Breast epithelium (tissue), 4 donors: ENCODE data around the gene BRAP. TPM values are rescaled to one million over a fixed set of nuclear protein-coding genes. Genes with fewer than 3 reads are reported as not detected.
"Not testable (repeated sequence)": the region's sequence is repeated elsewhere in the genome, so short reads cannot be mapped to it uniquely, and the experiment has no call there.

Experiments used
- DNase-seq, 2 donors: peaks; one replicate each; pipeline ENCODE4 v3.0.0-alpha.2; 2019; ENCODE audit warnings: low spot score in 2 of 2
- H3K27ac ChIP-seq, 2 donors: fragments of 200-600 bp; sonication (generic) in 1 of 2; one replicate each; pipeline ENCODE4 v1.5.1; 2016 to 2019; ENCODE audit warnings: mild to moderate bottlenecking in 1 of 2
- H3K27me3 ChIP-seq, 2 donors: fragments of 200-600 bp; sonication (generic) in 1 of 2; one replicate each; pipeline versions ENCODE4 v1.5.1 to v1.6.0; 2017 to 2019; ENCODE audit warnings: control low read depth in 1 of 2, mild to moderate bottlenecking in 1 of 2
- H3K36me3 ChIP-seq: fragments of 200-600 bp; one replicate; pipeline ENCODE4 v1.5.1; 2019
- H3K4me1 ChIP-seq, 2 donors: fragments of 200-600 bp; sonication (generic); one replicate each; pipeline ENCODE4 v1.5.1; 2016 to 2019; ENCODE audit warnings: control low read depth in 1 of 2
- H3K4me3 ChIP-seq, 3 donors: fragments of 200-600 bp; sonication (generic); 1 replicate in 2 of 3; 2 replicates in 1 of 3; pipeline ENCODE4 v1.5.1; 2016 to 2019; ENCODE audit warnings: mild to moderate bottlenecking in 3 of 3, moderate library complexity in 2 of 3
- H3K9me3 ChIP-seq, 2 donors: fragments of 200-600 bp; sonication (generic) in 1 of 2; one replicate each; pipeline ENCODE4 v1.5.1; 2016 to 2019; ENCODE audit warnings: control low read depth in 1 of 2
- POLR2A ChIP-seq: fragments of 450-650 bp; IDR thresholded peaks from one replicate; pipeline ENCODE4 v1.6.1; 2016; ENCODE audit warnings: antibody characterized with exemption, mild to moderate bottlenecking, moderate library complexity
- POLR2AphosphoS5 ChIP-seq, 3 donors: sonication (generic); formaldehyde crosslinking; IDR thresholded peaks; one replicate each; pipeline ENCODE4 v1.6.1; 2017; ENCODE audit warnings: antibody characterized with exemption in 3 of 3
- intact Hi-C: fragments of 100-400 bp; cut with DNase I; formaldehyde crosslinking; loops from one replicate; pipeline ENCODE4 v1.15.1; 2023; ENCODE audit warnings: low total_unique reads
- total RNA-seq, 3 donors: library from RNA; depleted of rRNA; stranded (reverse); fragments of >200 nt; gene quantifications; one replicate each; pipeline ENCODE4 v1.1.0, GENCODE V29; 2016
- TF ChIP-seq, protein P1 (sequence below), 3 donors: fragments of 450-650 bp; IDR thresholded peaks; one replicate each; pipeline ENCODE4 v1.5.1; 2016 to 2017; ENCODE audit warnings: antibody characterized with exemption in 3 of 3, mild to moderate bottlenecking in 3 of 3, moderate library complexity in 3 of 3

BRAP gene
- total RNA-seq, 3 donors from 2014 or later: 17.4 to 23.7 (median 20.5) TPM

GRCh38 chr12:111720457-111720856 is 34.7 kb upstream of the BRAP start:
- Histone ChIP-seq H3K36me3 (no peaks in the 10 kb centered on the region), H3K9me3 (no peaks in the 10 kb centered on the region), H3K27ac (no peak overlapping the region), H3K4me1 (no peaks in the 10 kb centered on the region), H3K27me3 (no peaks in the 10 kb centered on the region), H3K4me3 (no peak overlapping the region)
- intact Hi-C loops: no loop called here
- TF ChIP-seq POLR2AphosphoS5 (IDR thresholded peaks at IDR 0.05) (no peak), POLR2A (no peak)
- TF ChIP-seq, protein P1, sequence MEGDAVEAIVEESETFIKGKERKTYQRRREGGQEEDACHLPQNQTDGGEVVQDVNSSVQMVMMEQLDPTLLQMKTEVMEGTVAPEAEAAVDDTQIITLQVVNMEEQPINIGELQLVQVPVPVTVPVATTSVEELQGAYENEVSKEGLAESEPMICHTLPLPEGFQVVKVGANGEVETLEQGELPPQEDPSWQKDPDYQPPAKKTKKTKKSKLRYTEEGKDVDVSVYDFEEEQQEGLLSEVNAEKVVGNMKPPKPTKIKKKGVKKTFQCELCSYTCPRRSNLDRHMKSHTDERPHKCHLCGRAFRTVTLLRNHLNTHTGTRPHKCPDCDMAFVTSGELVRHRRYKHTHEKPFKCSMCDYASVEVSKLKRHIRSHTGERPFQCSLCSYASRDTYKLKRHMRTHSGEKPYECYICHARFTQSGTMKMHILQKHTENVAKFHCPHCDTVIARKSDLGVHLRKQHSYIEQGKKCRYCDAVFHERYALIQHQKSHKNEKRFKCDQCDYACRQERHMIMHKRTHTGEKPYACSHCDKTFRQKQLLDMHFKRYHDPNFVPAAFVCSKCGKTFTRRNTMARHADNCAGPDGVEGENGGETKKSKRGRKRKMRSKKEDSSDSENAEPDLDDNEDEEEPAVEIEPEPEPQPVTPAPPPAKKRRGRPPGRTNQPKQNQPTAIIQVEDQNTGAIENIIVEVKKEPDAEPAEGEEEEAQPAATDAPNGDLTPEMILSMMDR (IDR thresholded peaks at IDR 0.05): no peak
- no peak for DNase-seq

- H3K4me3 ChIP-seq, H3K4me1 ChIP-seq, DNase-seq, H3K36me3 ChIP-seq, H3K27ac ChIP-seq, H3K9me3 ChIP-seq, intact Hi-C loops, H3K27me3 ChIP-seq: not testable (repeated sequence)
These were observed 33.6 kb upstream of the BRAP start for GRCh38 chr12:111719316-111719715.

DNA sequence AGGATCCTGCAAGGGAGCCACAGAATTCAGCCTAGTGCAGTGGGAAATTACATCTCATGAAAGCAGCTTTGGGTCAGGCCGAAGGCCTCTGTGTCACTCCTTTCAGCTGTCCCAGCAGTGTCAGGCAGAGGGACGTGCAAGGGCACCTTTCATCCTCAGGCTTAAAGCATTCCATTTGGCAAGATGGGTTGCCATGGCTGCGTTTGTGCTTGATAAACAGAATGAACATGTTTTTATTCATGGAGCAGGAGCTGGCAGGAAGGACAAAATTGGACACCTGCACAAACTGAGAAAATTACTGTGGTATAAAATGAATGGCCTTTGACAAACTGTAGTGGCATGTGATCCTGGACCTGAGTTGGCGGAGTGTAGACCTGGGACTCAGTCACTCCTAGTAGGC is 29.5 kb upstream of the BRAP start:
- H3K27me3 ChIP-seq: no peaks in the 10 kb centered on the region
- intact Hi-C loops: no loop called here
- no peaks in the 10 kb centered on the region for H3K9me3 ChIP-seq
- H3K27ac ChIP-seq: peak overlapping the region in 1 of 2 donors; percentile 34
- no peaks in the 10 kb centered on the region for H3K36me3 ChIP-seq
- TF ChIP-seq, protein P1 (IDR thresholded peaks at IDR 0.05): no peak
- TF ChIP-seq POLR2A: no peak
- TF ChIP-seq POLR2AphosphoS5 (IDR thresholded peaks at IDR 0.05): no peak
- peak in 1 of 2 donors; percentile 36 for DNase-seq
- H3K4me1 ChIP-seq: no peaks in the 10 kb centered on the region
- no peak overlapping the region for H3K4me3 ChIP-seq

DNA sequence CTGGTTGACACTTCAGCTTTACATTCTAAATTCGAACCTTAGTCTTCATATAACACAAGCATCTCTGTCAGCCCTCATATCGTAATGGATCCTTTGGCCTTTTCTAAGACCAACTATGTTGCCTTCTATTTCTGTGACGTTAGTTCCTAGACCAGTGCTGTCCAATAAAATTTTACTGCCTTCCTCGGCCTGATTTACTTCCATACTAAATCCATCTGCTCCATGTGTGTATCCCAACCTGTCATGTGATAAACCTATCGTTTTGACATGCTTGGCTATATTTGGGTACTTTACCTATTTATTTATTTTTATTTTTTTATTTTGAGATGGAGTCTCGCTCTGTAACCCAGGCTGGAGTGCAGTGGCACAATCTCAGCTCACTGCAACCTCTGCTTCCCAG is 20.4 kb upstream of the BRAP start:
- H3K4me1 ChIP-seq: no peaks in the 10 kb centered on the region
- no peak for DNase-seq
- no peak overlapping the region for H3K27ac ChIP-seq
- H3K9me3 ChIP-seq: no peaks in the 10 kb centered on the region
- no peaks in the 10 kb centered on the region for H3K27me3 ChIP-seq
- intact Hi-C loops: no loop called here
- peaks cover 6% of the 10 kb centered on the region for H3K36me3 ChIP-seq
- no peak overlapping the region for H3K4me3 ChIP-seq
- TF ChIP-seq, protein P1 (IDR thresholded peaks at IDR 0.05): no peak
- TF ChIP-seq POLR2AphosphoS5 (IDR thresholded peaks at IDR 0.05): no peak
- TF ChIP-seq POLR2A: no peak

- peaks cover 6% of the 10 kb centered on the region for H3K36me3 ChIP-seq
These were observed 19.9 kb upstream of the BRAP start for GRCh38 chr12:111705672-111706071.

More at GRCh38 chr12:111705672-111706071, 19.9 kb upstream of the BRAP start:
- no peak overlapping the region for H3K4me3 ChIP-seq
- no peaks in the 10 kb centered on the region for H3K27me3 ChIP-seq
- no peaks in the 10 kb centered on the region for H3K9me3 ChIP-seq
- TF ChIP-seq POLR2AphosphoS5 (IDR thresholded peaks at IDR 0.05): no peak
- no peak for TF ChIP-seq POLR2A
- TF ChIP-seq, protein P1 (IDR thresholded peaks at IDR 0.05): no peak
- intact Hi-C loops: no loop called here
- H3K27ac ChIP-seq: no peak overlapping the region
- DNase-seq: no peak
- H3K4me1 ChIP-seq: no peaks in the 10 kb centered on the region
